BE2C (cell line): ENCODE measurements around the gene TRIM2.
A peak's percentile ranks its signal among the peaks of the same experiment; 100 is the strongest.

Experiments used
- DNase-seq: peaks from one replicate; pipeline ENCODE4 v3.0.0-alpha.2; 2020
- H3K27me3 ChIP-seq: fragments of 250-450 bp; sonication (Bioruptor Pico); 2 replicates; pipeline ENCODE4 v1.5.1; 2020; ENCODE audit warnings: mild to moderate bottlenecking
- H3K36me3 ChIP-seq: fragments of 250-450 bp; sonication (Bioruptor Pico); 2 replicates; pipeline ENCODE4 v1.5.1; 2020; ENCODE audit warnings: mild to moderate bottlenecking
- H3K4me1 ChIP-seq: fragments of 250-450 bp; sonication (Bioruptor Pico); 2 replicates; pipeline ENCODE4 v1.5.1; 2020
- H3K4me3 ChIP-seq: 2 replicates; pipeline ENCODE4 v1.5.1; 2011; ENCODE audit warnings: low read depth, low read length
- H3K9me3 ChIP-seq: fragments of 250-450 bp; sonication (Bioruptor Pico); 2 replicates; pipeline ENCODE4 v1.5.1; 2020
- CTCF ChIP-seq: IDR thresholded peaks from 2 replicates; pipeline ENCODE4 v1.5.1; 2012; ENCODE audit warnings: mild to moderate bottlenecking, low read depth, low read length

TRIM2 gene

GRCh38 chr4:153345012-153345981 is 141.1 kb downstream of the TRIM2 start:
- TF ChIP-seq CTCF, result 0 out of 2 replicates have a peak, but pooled peaks have one; percentile 2
- peak; percentile 40 for DNase-seq
- no peaks in the 10 kb centered on the region for H3K36me3 ChIP-seq
- H3K4me3 ChIP-seq, result peak overlapping the region; percentile 89
- peaks cover 10% of the 10 kb centered on the region for H3K4me1 ChIP-seq
- H3K27me3 ChIP-seq, result no peaks in the 10 kb centered on the region
- H3K9me3 ChIP-seq, result no peaks in the 10 kb centered on the region

GRCh38 chr4:153346031-153346430 is 141.8 kb downstream of the TRIM2 start:
- Histone ChIP-seq H3K4me1 (peaks cover 10% of the 10 kb centered on the region), H3K9me3 (no peaks in the 10 kb centered on the region), H3K4me3 (peak overlapping the region; percentile 89), H3K36me3 (no peaks in the 10 kb centered on the region), H3K27me3 (no peaks in the 10 kb centered on the region)
- DNase-seq, result no peak
- no peak for TF ChIP-seq CTCF

- H3K27me3 ChIP-seq, result no peaks in the 10 kb centered on the region
- H3K36me3 ChIP-seq, result no peaks in the 10 kb centered on the region
- peaks cover 10% of the 10 kb centered on the region for H3K4me1 ChIP-seq
- peak; percentile 20; the same call in 1 of the 2 replicates for TF ChIP-seq CTCF
- no peak overlapping the region for H3K4me3 ChIP-seq
- DNase-seq, result no peak
- no peaks in the 10 kb centered on the region for H3K9me3 ChIP-seq
Observed at GRCh38 chr4:153346563-153346962, 142.3 kb downstream of the TRIM2 start.

- Histone ChIP-seq H3K36me3 (no peaks in the 10 kb centered on the region), H3K9me3 (no peaks in the 10 kb centered on the region), H3K4me3 (no peak overlapping the region), H3K4me1 (peaks cover 10% of the 10 kb centered on the region), H3K27me3 (no peaks in the 10 kb centered on the region)
- no peak for DNase-seq
- TF ChIP-seq CTCF, result no peak
Observed at GRCh38 chr4:153347117-153347516, 142.9 kb downstream of the TRIM2 start.

GRCh38 chr4:153348006-153348405 is 143.8 kb downstream of the TRIM2 start:
- no peak for TF ChIP-seq CTCF
- Histone ChIP-seq H3K36me3 (no peaks in the 10 kb centered on the region), H3K4me3 (no peak overlapping the region), H3K9me3 (no peaks in the 10 kb centered on the region), H3K27me3 (no peaks in the 10 kb centered on the region), H3K4me1 (peaks cover 10% of the 10 kb centered on the region)
- peak; percentile 10 for DNase-seq

GRCh38 chr4:153349206-153349805 is 145.1 kb downstream of the TRIM2 start:
- no peak for TF ChIP-seq CTCF
- H3K9me3 ChIP-seq, result no peaks in the 10 kb centered on the region
- no peaks in the 10 kb centered on the region for H3K27me3 ChIP-seq
- peaks cover 10% of the 10 kb centered on the region for H3K4me1 ChIP-seq
- no peaks in the 10 kb centered on the region for H3K36me3 ChIP-seq
- no peak overlapping the region for H3K4me3 ChIP-seq
- DNase-seq, result no peak
